ENCODE measurements around the gene THSD4. TPM values are rescaled to one million over a fixed set of nuclear protein-coding genes. Genes with fewer than 3 reads are reported as not detected.

The THSD4 gene
- total and polyA plus RNA-seq, 9 of the 15 experiments (the other 6 are each of a cell fraction or from before 2014, with no cell fraction given): 0.04 TPM; not detected in 5

DNA sequence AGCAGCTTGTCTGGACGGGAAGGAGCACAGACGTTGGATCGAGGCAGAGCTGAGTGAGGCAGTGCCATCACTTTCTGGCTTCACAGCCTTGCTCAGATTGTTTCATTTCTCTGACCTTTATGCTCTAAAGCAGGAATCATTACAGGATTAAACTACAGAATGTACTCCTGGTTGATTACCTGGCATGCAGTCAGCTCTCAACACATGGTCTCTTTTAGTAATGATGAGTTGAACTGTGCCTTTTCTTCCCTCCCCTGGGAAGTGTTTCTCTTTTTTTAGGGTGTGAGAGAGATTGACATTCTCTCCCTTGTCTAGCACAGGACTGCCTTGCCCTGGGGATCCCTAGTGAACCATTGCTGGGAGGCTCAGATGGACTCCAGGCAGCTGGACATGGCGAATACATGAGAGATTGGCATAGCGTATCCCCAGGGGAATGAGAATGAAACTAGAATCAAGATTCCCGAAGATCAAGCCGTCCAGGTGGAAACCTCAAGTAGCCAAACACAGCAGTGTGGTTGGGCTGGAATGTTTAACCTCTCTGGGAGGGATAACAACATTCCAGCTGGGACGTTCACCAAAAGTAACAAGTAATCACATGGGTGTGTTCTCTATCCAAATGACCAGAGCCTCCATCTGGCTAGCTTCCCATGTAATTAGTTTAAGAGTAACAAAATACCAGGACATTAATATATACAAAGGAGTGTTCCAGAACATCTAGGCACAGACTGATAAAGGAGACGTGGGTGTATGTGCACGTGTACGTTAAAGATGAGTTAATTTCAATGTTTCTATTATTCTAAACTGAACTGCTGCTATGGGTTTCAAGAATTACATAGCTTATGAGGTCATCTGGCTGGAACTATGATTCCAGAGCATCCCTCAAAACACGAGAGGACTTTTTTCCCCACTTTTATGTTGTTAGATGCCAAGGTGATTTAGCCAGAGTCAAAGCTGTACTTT is 576.5 kb downstream of the THSD4 start:
- ATAC-seq (no peak), FAIRE-seq (no peak), DNase-seq (ENCODE audit: extremely low read depth in 1 of 4, low spot score in 3 of 4) (no peak)
- in situ Hi-C loops (cut with MboI): no loop called here
- Histone ChIP-seq H3K4me1 (replicated peaks in 1 of 2; ENCODE audit: control insufficient read depth in 2 of 2, insufficient read depth in 2 of 2, low read length in 2 of 2) (no peaks in the 10 kb centered on the region), H3K4me3 (no peak overlapping the region), H2AFZ (ENCODE audit: low read depth, low read length) (no peak overlapping the region), H3K9ac (ENCODE audit: insufficient read depth in 1 of 2, low read depth in 2 of 2, low read length in 2 of 2) (no peak overlapping the region), H3K36me3 (ENCODE audit: control insufficient read depth, insufficient read depth, low read length) (no peaks in the 10 kb centered on the region), H3K27me3 (ENCODE audit: control insufficient read depth in 2 of 2, insufficient read depth in 2 of 2, low read length in 2 of 2) (no peaks in the 10 kb centered on the region), H3K9me1 (ENCODE audit: control insufficient read depth, insufficient read depth, low read length) (no peaks in the 10 kb centered on the region), H3K27ac (ENCODE audit: extremely low read depth, low read depth, low read length) (no peak overlapping the region), H4K20me1 (replicated peaks; ENCODE audit: control insufficient read depth, insufficient read depth, low read length) (no peaks in the 10 kb centered on the region), H3K4me2 (ENCODE audit: insufficient read depth, low read length) (no peak overlapping the region), H3K79me2 (ENCODE audit: control insufficient read depth, insufficient read depth, low read length) (no peaks in the 10 kb centered on the region), H3K9me3 (replicated peaks; ENCODE audit: control insufficient read depth, insufficient read depth, low read depth, low read length) (no peaks in the 10 kb centered on the region)
- intact Hi-C loops (cut with micrococcal nuclease): no loop called here
- CTCF ChIA-PET (ENCODE audit: low intra/inter-chr PET ratio): no interaction called here
- POLR2A ChIA-PET: no interaction called here
- 0% methylated on average over 12 of the region's 12 CpGs for WGBS (ENCODE audit: insufficient coverage, low coverage, missing lambda C conversion rate)
- TF ChIP-seq, protein P1, sequence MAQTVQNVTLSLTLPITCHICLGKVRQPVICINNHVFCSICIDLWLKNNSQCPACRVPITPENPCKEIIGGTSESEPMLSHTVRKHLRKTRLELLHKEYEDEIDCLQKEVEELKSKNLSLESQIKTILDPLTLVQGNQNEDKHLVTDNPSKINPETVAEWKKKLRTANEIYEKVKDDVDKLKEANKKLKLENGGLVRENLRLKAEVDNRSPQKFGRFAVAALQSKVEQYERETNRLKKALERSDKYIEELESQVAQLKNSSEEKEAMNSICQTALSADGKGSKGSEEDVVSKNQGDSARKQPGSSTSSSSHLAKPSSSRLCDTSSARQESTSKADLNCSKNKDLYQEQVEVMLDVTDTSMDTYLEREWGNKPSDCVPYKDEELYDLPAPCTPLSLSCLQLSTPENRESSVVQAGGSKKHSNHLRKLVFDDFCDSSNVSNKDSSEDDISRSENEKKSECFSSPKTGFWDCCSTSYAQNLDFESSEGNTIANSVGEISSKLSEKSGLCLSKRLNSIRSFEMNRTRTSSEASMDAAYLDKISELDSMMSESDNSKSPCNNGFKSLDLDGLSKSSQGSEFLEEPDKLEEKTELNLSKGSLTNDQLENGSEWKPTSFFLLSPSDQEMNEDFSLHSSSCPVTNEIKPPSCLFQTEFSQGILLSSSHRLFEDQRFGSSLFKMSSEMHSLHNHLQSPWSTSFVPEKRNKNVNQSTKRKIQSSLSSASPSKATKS (CRISPR knock-in tag; IDR thresholded peaks at IDR 0.05): no peak
- no peak for TF ChIP-seq EWSR1 (IDR thresholded peaks at IDR 0.05; ENCODE audit: borderline replicate concordance, low read depth, partially characterized antibody)
- TF ChIP-seq, protein P2, sequence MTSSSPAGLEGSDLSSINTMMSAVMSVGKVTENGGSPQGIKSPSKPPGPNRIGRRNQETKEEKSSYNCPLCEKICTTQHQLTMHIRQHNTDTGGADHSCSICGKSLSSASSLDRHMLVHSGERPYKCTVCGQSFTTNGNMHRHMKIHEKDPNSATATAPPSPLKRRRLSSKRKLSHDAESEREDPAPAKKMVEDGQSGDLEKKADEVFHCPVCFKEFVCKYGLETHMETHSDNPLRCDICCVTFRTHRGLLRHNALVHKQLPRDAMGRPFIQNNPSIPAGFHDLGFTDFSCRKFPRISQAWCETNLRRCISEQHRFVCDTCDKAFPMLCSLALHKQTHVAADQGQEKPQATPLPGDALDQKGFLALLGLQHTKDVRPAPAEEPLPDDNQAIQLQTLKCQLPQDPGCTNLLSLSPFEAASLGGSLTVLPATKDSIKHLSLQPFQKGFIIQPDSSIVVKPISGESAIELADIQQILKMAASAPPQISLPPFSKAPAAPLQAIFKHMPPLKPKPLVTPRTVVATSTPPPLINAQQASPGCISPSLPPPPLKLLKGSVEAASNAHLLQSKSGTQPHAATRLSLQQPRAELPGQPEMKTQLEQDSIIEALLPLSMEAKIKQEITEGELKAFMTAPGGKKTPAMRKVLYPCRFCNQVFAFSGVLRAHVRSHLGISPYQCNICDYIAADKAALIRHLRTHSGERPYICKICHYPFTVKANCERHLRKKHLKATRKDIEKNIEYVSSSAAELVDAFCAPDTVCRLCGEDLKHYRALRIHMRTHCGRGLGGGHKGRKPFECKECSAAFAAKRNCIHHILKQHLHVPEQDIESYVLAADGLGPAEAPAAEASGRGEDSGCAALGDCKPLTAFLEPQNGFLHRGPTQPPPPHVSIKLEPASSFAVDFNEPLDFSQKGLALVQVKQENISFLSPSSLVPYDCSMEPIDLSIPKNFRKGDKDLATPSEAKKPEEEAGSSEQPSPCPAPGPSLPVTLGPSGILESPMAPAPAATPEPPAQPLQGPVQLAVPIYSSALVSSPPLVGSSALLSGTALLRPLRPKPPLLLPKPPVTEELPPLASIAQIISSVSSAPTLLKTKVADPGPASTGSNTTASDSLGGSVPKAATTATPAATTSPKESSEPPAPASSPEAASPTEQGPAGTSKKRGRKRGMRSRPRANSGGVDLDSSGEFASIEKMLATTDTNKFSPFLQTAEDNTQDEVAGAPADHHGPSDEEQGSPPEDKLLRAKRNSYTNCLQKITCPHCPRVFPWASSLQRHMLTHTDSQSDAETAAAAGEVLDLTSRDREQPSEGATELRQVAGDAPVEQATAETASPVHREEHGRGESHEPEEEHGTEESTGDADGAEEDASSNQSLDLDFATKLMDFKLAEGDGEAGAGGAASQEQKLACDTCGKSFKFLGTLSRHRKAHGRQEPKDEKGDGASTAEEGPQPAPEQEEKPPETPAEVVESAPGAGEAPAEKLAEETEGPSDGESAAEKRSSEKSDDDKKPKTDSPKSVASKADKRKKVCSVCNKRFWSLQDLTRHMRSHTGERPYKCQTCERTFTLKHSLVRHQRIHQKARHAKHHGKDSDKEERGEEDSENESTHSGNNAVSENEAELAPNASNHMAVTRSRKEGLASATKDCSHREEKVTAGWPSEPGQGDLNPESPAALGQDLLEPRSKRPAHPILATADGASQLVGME (CRISPR knock-in tag; IDR thresholded peaks at IDR 0.05): no peak
- TF ChIP-seq, protein P3, sequence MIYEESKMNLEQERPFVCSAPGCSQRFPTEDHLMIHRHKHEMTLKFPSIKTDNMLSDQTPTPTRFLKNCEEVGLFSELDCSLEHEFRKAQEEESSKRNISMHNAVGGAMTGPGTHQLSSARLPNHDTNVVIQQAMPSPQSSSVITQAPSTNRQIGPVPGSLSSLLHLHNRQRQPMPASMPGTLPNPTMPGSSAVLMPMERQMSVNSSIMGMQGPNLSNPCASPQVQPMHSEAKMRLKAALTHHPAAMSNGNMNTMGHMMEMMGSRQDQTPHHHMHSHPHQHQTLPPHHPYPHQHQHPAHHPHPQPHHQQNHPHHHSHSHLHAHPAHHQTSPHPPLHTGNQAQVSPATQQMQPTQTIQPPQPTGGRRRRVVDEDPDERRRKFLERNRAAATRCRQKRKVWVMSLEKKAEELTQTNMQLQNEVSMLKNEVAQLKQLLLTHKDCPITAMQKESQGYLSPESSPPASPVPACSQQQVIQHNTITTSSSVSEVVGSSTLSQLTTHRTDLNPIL (CRISPR knock-in tag; IDR thresholded peaks at IDR 0.05): no peak
- no TSS peak for BruUV-seq (replicated peaks)
